GM12873 (cell line): ENCODE data around the gene CCBE1.

Experiments used
- TF ChIP-seq, protein P1 (sequence below): IDR thresholded peaks from 2 replicates; pipeline ENCODE4 v1.5.1; 2012; ENCODE audit warnings: low read depth, mild to moderate bottlenecking, moderate library complexity, low read length, control low read depth; ENCODE audit not compliant: insufficient read depth; ENCODE audit errors: missing control alignments

Gene CCBE1

DNA sequence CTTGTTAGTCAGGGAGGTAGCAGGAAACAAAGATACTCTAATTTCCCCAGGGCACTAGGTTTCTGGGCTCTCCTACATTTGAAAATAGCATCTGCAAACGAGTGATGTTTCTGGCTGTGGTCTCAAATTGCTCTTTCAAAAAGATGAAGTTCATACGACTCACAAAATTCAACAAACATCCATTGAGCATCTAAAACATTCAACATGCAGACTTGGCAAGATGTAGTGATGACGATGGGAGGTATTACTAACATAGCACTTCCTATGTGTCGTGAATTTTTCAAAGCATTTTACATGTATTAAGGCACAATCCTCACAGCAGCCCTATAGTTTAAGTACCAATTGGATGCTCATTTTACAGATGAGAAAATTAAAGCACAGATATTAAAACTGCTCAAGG, 5.2 kb downstream of the CCBE1 start:
- TF ChIP-seq, protein P1, sequence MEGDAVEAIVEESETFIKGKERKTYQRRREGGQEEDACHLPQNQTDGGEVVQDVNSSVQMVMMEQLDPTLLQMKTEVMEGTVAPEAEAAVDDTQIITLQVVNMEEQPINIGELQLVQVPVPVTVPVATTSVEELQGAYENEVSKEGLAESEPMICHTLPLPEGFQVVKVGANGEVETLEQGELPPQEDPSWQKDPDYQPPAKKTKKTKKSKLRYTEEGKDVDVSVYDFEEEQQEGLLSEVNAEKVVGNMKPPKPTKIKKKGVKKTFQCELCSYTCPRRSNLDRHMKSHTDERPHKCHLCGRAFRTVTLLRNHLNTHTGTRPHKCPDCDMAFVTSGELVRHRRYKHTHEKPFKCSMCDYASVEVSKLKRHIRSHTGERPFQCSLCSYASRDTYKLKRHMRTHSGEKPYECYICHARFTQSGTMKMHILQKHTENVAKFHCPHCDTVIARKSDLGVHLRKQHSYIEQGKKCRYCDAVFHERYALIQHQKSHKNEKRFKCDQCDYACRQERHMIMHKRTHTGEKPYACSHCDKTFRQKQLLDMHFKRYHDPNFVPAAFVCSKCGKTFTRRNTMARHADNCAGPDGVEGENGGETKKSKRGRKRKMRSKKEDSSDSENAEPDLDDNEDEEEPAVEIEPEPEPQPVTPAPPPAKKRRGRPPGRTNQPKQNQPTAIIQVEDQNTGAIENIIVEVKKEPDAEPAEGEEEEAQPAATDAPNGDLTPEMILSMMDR: no peak

DNA sequence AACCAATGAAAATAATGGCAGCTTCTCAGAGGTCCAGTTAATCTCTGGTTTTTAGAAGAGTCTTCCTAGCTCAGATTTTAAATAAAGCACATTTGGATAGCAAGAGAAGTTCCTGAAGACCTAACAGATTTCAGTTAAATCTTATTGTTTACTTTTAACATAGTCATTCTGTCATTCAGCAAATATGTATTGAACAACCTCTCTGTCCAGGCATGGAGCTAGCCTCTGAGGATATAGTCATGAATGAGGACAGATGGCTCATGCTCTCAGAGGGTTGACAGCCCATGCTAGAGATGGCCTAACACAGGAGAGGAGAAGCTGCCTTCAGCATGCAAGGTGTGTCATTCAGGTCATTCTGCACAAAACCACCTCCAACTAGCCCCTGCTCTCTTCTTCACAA, 6.2 kb downstream of the CCBE1 start:
- TF ChIP-seq, protein P1: no peak

DNA sequence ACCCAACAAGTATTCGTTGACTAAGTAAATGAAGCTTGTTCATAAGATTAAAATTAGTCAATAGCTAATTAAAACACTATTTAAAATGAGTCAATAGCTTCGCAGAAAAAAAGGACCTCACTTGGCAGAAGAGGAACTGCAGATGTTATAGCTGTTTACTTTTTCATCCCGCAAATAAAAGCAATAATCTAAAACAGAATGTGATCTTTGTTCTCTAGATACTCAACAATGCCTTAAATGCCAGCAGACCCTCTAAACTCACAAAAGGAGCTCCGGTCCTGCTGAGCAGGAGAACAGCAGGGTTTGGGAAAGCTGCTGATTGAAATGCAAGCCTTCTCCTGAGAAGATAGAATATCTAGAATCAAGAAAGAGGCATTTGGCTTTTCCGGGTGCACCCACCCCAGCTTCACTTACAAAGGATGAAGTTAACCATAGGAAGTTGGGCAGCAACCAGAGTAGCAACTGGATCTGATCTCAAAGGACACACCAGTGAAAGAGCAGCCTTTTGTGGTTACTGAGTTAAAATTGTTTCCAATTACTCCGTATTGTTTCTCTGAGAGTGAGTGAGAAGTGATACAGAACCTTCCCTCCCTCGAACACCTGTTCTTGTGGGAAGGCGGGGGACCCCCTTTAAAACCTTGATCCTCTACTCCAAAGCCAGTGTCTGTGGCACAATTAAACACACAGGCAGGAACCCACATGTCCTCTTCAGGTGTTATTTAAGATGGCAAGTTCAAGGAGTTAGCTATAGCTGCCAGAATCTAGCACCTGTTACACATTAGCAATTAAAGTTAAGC, 6.8 kb downstream of the CCBE1 start:
- TF ChIP-seq, protein P1: no peak

DNA sequence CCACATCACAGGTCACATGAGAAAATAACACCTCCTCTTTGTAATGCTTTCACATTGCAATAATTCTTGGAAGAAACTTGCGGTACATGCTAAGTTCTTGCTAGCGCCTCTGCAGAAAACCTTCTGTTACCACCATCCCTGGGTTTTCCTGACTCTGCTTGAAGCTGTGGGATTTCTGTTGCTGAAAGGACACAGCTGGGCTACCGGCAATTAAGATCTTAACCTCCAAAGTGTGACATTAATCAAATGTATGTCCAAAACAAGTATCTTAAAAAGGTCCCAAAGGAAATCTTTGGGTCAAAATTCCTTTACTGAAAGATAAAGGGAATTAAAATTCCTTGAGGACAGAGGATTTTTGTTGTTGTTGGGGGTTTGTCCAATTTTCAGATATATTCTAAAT, 7.5 kb downstream of the CCBE1 start:
- TF ChIP-seq, protein P1: no peak

DNA sequence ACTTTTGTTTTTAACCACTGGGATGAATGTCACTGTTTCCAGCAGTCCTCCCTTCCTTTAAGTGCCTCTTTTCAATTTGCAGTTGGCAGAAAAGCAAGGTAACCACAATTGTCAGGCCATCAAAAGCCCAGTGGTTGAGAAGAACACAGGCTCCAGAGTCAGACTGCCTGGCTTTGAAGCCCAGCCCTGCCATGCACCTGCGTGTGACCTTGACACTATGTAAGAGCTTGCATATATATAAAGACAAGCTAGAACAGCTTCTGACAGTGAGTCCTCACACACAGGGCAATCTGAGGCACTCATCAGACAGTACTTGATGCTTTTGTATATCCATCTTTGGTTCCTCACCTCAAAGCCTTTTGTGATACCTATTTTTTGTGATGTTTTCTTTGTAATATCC, 11.0 kb downstream of the CCBE1 start:
- TF ChIP-seq, protein P1: no peak

DNA sequence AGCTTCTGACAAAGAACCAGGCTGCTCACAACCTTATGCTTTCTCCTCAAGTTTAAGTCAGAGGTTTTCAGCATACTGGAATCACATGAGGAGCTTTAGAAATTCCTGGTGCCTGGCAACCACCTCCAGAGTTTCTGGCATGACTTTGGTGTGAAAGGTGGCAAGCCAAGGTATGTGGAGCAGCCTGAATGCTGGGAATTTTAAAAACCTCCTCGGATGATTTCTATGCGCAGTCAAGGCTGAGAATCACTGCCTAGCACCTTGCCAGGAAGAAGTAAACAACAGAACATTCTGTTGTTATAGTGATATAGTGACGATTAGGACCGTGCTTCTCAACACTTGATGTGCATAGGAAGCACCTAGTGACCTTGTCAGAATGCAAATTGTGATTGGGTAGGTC, 11.7 kb downstream of the CCBE1 start:
- TF ChIP-seq, protein P1: no peak

DNA sequence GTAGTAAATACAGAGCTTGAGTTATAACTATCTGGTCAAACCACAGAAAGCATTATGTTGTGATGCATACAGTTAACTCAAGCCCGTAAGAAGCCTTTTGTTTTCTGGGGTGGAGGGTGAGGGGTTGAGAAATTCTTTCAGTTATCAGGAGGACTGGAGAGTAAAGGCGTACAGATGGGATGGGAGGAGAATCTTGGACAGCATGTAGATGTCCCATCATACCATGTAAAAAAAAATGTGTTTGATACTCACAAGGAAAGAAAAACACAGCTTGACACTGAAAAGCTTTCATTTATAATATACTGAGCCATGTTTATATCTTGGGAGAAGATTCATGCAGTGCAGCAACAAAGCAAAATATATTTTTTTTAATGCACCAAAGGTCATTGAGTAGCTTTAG, 12.4 kb downstream of the CCBE1 start:
- TF ChIP-seq, protein P1: no peak
